ENCODE measurements around the gene PLPP4.

The PLPP4 gene

DNA sequence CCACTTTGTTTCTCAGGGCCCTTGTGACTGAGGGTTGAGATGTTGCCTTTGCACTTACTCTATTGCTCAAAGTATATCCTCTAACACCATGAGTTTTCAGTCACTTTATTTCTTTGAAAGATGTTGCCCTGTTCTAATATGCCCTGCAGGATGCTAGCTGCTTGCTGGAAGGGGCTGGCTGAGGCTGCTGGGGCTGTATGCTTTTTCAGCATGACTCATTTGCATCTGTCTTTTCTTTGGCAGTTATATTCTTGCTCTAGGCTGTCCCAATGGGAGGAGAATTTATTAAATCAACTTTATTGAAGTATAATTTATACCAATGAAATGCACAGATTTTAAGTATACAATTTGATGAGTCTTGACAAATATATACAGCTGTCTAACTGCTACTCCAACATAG lies 157.7 kb downstream of the PLPP4 start:
- no peak for DNase-seq (ENCODE audit: low read depth)
- no peak overlapping the region for H3K4me3 ChIP-seq (ENCODE audit: low read length)
- TF ChIP-seq, protein P1, sequence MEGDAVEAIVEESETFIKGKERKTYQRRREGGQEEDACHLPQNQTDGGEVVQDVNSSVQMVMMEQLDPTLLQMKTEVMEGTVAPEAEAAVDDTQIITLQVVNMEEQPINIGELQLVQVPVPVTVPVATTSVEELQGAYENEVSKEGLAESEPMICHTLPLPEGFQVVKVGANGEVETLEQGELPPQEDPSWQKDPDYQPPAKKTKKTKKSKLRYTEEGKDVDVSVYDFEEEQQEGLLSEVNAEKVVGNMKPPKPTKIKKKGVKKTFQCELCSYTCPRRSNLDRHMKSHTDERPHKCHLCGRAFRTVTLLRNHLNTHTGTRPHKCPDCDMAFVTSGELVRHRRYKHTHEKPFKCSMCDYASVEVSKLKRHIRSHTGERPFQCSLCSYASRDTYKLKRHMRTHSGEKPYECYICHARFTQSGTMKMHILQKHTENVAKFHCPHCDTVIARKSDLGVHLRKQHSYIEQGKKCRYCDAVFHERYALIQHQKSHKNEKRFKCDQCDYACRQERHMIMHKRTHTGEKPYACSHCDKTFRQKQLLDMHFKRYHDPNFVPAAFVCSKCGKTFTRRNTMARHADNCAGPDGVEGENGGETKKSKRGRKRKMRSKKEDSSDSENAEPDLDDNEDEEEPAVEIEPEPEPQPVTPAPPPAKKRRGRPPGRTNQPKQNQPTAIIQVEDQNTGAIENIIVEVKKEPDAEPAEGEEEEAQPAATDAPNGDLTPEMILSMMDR (IDR thresholded peaks at IDR 0.05; ENCODE audit: insufficient read depth, low read depth, low read length, missing control alignments) = no peak

DNA sequence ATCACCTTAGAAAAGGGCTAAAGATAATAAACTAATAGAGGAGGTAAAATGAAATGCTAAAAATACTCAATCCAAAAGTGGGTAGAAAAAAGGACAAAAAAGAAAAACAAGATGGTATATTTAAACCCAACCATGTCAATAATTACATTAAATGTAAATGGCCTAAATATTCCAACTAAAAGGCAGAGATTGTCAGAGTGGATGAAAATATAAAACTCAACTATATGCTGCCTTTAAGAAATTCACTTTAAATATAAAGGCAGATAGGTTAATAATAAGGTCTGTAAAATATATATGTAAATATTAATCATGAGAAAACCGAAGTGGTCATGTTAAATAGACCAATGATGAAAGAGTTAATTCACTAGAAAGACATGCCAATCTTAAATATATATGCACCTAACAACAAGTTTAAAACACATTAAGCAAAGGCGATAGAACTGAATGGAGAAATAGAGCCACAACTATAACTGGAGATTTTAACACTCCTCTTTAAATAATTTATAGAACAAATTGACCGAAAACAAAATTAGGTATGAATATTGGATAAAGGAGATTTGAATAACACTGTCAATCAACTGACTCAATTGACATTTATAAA lies 159.4 kb downstream of the PLPP4 start:
- TF ChIP-seq, protein P1 (IDR thresholded peaks at IDR 0.05; ENCODE audit: insufficient read depth, low read depth, low read length, missing control alignments) = no peak
- DNase-seq (ENCODE audit: low read depth) = no peak

DNA sequence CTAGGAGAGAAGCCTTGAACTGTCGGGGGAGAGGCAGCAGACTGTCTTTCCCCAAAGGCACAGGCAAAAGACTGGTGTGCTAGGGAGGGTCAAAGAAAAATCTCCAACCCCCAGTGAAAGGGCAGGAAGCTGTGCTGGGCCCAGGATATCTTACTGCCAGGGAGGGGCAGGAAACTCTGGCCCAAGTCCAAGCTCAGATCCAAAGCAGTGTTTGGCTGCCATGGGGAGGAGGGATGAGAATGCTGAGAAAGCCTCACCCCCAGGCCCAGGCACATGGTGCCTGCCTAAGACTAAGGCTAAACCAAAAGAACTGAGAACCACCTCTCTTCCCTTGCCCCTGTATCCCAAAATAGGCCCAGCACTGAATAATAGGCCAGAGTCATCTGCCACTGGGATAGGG lies 171.2 kb downstream of the PLPP4 start:
- TF ChIP-seq, protein P1 (IDR thresholded peaks at IDR 0.05; ENCODE audit: insufficient read depth, low read depth, low read length, missing control alignments) = no peak

More for the DNA sequence above, 159.4 kb downstream of the PLPP4 start:
- no peak overlapping the region for H3K4me3 ChIP-seq (ENCODE audit: low read length)

DNA sequence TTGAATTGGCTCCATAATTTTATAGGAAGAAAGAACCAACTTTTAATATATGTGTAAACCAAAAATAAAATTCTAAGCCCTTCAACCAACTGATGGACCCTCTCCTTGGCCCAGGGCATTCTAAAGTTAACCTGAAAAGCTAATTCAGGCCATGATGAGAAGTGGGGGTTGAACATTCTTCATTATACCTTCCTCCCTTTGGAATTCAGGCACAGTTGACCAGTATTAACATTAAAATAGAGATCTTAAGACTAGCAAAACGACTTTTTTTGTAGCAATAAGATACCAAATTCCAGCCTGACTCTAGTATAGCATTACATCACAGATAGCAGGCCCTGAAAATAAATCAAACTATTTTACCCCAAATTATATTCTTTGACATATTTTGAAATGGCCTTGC lies 173.2 kb downstream of the PLPP4 start:
- DNase-seq (ENCODE audit: low read depth) = no peak
- TF ChIP-seq, protein P1 (IDR thresholded peaks at IDR 0.05; ENCODE audit: insufficient read depth, low read depth, low read length, missing control alignments) = no peak
- no peak overlapping the region for H3K4me3 ChIP-seq (ENCODE audit: low read length)

More for the DNA sequence above, 171.2 kb downstream of the PLPP4 start:
- H3K4me3 ChIP-seq (ENCODE audit: low read length) = no peak overlapping the region
- DNase-seq (ENCODE audit: low read depth) = no peak

DNA sequence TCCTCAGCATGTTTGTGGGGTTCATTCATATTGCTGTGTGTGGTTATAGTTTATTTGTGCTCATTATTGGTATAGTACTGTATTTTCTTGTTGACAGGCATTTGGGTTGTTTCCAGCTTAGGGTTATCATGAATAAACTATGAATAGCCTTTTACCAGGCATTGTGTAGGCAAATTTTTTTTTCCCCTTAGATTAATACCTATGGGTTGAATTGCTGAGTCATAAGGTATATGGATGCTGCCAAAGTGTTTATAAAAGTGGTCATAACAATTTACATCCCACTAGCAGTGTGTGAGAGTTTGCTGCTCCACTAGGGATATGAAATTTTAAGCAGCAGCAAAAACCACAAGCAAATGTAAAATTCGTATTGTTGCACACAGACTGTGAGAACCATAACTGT lies 175.0 kb downstream of the PLPP4 start:
- TF ChIP-seq, protein P1 (IDR thresholded peaks at IDR 0.05; ENCODE audit: insufficient read depth, low read depth, low read length, missing control alignments) = no peak
- H3K4me3 ChIP-seq (ENCODE audit: low read length) = no peak overlapping the region
- DNase-seq (ENCODE audit: low read depth) = no peak

DNA sequence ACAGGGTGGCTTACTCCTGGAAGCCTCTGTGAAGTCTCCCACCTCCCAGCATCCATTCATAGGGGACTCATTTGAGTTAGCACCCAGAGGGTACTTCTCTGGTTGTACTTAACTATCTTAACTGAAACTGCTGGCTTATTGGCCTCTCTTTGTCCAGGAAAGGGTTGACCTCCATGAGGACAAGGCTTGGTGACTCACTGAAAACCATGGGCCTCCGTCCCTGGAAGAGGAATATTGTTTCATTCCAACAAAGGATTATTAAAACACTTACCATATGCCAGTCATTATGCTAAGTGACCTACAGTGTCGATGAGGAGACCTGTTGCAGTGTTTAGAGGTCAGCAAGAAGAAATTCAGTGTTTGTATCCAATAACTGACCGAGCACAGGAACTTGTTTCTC lies 175.9 kb downstream of the PLPP4 start:
- DNase-seq (ENCODE audit: low read depth) = no peak
- no peak overlapping the region for H3K4me3 ChIP-seq (ENCODE audit: low read length)
- TF ChIP-seq, protein P1 (IDR thresholded peaks at IDR 0.05; ENCODE audit: insufficient read depth, low read depth, low read length, missing control alignments) = no peak

DNA sequence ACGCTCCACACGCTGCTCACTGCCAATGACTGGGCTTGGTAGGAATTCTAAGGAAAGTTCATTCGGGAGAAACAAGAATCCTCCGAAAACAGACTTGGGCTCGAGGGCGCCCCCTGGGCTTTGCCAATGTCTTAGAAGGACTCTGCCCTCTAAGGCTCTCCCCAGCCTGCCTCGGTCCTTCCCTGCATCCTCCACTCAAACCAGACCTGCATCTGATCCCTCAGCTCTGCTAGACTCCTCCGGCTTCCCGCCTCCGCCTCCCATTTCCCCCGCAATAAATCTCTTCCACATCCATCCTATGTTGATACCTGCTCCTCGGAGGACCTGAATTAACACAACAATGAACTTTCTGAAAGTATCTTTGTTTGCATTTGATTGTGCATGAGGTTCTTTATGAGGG lies 177.6 kb downstream of the PLPP4 start:
- TF ChIP-seq, protein P1 (IDR thresholded peaks at IDR 0.05; ENCODE audit: insufficient read depth, low read depth, low read length, missing control alignments) = no peak
- DNase-seq (ENCODE audit: low read depth) = no peak
- no peak overlapping the region for H3K4me3 ChIP-seq (ENCODE audit: low read length)

Measured in epithelial cell of esophagus (primary cell).